Astrocyte of the cerebellum (primary cell): ENCODE results near the gene TFB2M.

Experiments
- DNase-seq: peaks from one replicate; pipeline ENCODE4 v3.0.0-alpha.2; 2011; ENCODE audit warnings: low read depth
- H3K4me3 ChIP-seq: 2 replicates; pipeline ENCODE4 v1.5.1; 2011; ENCODE audit warnings: mild to moderate bottlenecking, low read depth, low read length, moderate library complexity
- CTCF ChIP-seq: IDR thresholded peaks from 2 replicates; pipeline ENCODE4 v1.5.1; 2012; ENCODE audit warnings: low read length, low read depth, moderate library complexity, mild to moderate bottlenecking; ENCODE audit errors: missing control alignments
- in situ Hi-C: cut with HindIII; loops from 2 replicates; pipeline ENCODE4 v1.10.0; 2017; ENCODE audit warnings: low sequenced_read_pairs

The TFB2M gene

GRCh38 chr1:246583448-246584185, 17.6 kb upstream of the TFB2M start:
- TF ChIP-seq CTCF, result no peak
- H3K4me3 ChIP-seq, result no peak overlapping the region
- in situ Hi-C loops, result no loop called here
- DNase-seq, result no peak

- in situ Hi-C loops, result no loop called here
- H3K4me3 ChIP-seq, result no peak overlapping the region
- DNase-seq, result no peak
- TF ChIP-seq CTCF, result no peak
Measured at GRCh38 chr1:246583056-246583440, 17.0 kb upstream of the TFB2M start.

DNA sequence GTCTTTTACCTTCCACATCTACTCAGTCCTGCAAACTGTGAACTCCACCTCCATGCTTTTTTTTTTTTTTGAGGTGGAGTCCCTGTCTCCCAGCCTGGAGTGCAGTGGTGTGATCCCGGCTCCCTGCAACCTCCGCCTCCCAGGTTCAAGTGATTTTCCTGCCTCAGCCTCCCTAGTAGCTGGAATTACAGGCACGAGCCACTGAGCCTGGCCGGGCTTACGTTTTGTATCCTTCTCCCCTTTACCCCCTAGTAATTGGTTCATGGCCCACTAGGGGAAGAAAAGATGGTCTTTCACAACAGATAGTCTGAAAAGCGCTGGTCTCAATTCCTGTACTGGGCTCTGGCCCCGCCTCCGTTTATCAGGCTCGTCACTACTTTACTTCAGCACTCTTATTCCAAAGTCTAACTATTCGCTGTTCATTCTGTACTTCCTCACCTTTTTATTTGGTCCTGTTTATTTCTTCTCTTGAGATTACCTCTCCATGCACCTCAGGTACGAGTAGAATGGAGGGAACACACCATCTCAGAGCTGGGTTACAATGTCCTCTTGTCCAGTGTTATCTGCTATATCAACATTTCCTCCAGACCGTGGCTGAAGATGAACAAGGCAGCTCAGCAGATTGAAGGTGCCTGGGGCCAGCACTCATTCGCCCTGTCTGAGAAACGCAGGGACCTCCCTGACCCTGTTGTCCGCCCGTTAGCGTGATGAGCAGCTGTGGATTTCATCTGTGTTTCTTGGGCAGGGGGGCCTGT, 16.4 kb upstream of the TFB2M start:
- no peak overlapping the region for H3K4me3 ChIP-seq
- in situ Hi-C loops, result no loop called here
- DNase-seq, result no peak
- no peak for TF ChIP-seq CTCF

DNA sequence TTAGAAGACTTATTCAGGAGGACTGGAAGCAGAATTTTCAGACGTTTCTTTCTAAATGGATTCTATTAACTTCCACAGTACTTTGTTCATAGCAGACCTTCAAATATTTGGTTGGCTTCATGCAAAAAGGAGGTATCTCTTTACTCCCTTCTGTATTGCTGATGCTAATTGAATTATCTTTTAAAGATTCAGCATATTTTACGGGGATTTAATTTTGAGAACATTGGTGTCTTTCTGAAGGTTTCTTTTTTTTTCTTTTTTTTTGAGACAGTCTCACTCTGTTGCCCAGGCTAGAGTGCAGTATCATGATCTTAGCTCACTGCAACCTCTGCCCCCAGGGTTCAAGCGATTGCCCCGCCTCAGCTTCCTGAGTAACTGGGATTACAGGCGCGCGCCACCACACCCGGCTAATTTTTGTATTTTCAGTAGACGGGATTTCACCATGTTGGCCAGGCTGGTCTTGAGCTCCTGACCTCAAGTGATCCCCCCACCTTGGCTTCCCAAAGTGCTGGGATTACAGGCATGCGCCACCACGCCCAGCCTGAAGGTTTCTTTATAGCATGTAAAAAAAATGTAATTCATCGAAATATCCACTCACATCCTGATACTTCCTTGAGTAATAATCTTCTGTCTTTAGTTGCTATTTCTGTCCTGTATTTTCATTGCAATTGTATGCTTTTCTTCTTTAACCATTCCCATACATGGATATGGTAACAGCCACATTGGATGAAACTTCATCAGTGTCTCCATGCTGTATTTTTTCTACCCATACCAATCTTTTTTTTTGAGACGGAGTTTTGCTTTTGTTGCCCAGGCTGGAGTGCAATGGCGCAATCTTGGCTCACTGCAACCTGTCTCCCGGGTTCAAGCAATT, 14.7 kb upstream of the TFB2M start:
- no peak for TF ChIP-seq CTCF
- in situ Hi-C loops, result no loop called here
- no peak for DNase-seq
- H3K4me3 ChIP-seq, result no peak overlapping the region

GRCh38 chr1:246579818-246580217, 13.8 kb upstream of the TFB2M start:
- DNase-seq, result no peak
- no peak for TF ChIP-seq CTCF
- no peak overlapping the region for H3K4me3 ChIP-seq
- in situ Hi-C loops, result no loop called here

- in situ Hi-C loops, result no loop called here
- H3K4me3 ChIP-seq, result no peak overlapping the region
- DNase-seq, result no peak
- TF ChIP-seq CTCF, result no peak
Measured at GRCh38 chr1:246577720-246578106, 11.7 kb upstream of the TFB2M start.
